ENCODE data around the gene ISCU. TPM values are rescaled to one million over a fixed set of nuclear protein-coding genes. Genes with fewer than 3 reads are reported as not detected.

ISCU gene
- total and polyA plus RNA-seq, 2 of the 8 experiments (the other 6 are each of a cell fraction or from before 2014, with no cell fraction given), result 72.1 to 78.1 TPM

GRCh38 chr12:108609537-108610335 lies 47.3 kb downstream of the ISCU start:
- Histone ChIP-seq H3K18ac (ENCODE audit: extremely low read depth, low read length) (no peak overlapping the region), H3K27me3 (replicated peaks in 1 of 4; ENCODE audit: control insufficient read depth in 3 of 4, extremely low read depth in 1 of 4, insufficient read depth in 3 of 4, low read length in 3 of 4) (no peaks in the 10 kb centered on the region), H3K4me1 (replicated peaks in 1 of 4; ENCODE audit: control insufficient read depth in 3 of 4, insufficient read depth in 4 of 4, low read length in 3 of 4) (peaks cover 0 to 14% (median 1%) of the 10 kb centered on the region in 4 experiments; a peak in 4 of 7 replicates), H4K5ac (ENCODE audit: insufficient read length, low read depth, low read length) (peak overlapping the region; percentile 26), H4K20me1 (replicated peaks in 1 of 2; ENCODE audit: control insufficient read depth in 1 of 2, insufficient read depth in 2 of 2, low read length in 2 of 2) (no peaks in the 10 kb centered on the region), H3K56ac (replicated peaks; ENCODE audit: insufficient read length, low read depth, low read length) (no peak overlapping the region), H2BK15ac (ENCODE audit: low read length) (no peak overlapping the region), H3K23ac (ENCODE audit: insufficient read length) (no peak overlapping the region), H3K14ac (ENCODE audit: insufficient read length) (no peak overlapping the region), H4K8ac (ENCODE audit: extremely low read depth, insufficient read depth, low read length) (0 out of 2 replicates have a peak overlapping the region, but pooled peaks have one; percentile 42), H3K9ac (replicated peaks in 1 of 4; ENCODE audit: extremely low read depth in 1 of 4, low read depth in 3 of 4, low read length in 3 of 4) (no peak overlapping the region), H2BK12ac (ENCODE audit: low read depth, low read length) (peak overlapping the region; percentile 44; the same call in 1 of the 2 replicates), H3K4me3 (ENCODE audit: extremely low read depth in 1 of 4, insufficient read depth in 2 of 4, low read depth in 3 of 4, low read length in 4 of 4) (no peak overlapping the region), H2BK20ac (ENCODE audit: low read length) (no peak overlapping the region), H2AK5ac (ENCODE audit: low read depth, low read length) (no peak overlapping the region; the same call in 1 of the 2 replicates), H3K27ac (ENCODE audit: low read depth, low read length) (no peak overlapping the region), H2BK5ac (ENCODE audit: low read depth, low read length) (no peak overlapping the region; the same call in 1 of the 2 replicates), H2AFZ (ENCODE audit: low read length) (0 out of 2 replicates have a peak overlapping the region, but pooled peaks have one; percentile 60), H3K9me3 (ENCODE audit: insufficient read depth in 2 of 2, low read depth in 1 of 2, low read length in 1 of 2) (no peaks in the 10 kb centered on the region), H3K23me2 (ENCODE audit: low read depth, low read length) (peaks cover 9% of the 10 kb centered on the region; the same call in 1 of the 2 replicates), H4K91ac (replicated peaks; ENCODE audit: insufficient read length, low read length) (peak overlapping the region; percentile 61), H3K79me2 (ENCODE audit: control insufficient read depth in 1 of 2, insufficient read depth in 2 of 2, low read length in 2 of 2) (no peaks in the 10 kb centered on the region), H3K79me1 (ENCODE audit: low read depth, low read length) (no peaks in the 10 kb centered on the region), H3K4me2 (ENCODE audit: insufficient read depth in 1 of 2, low read depth in 2 of 2, low read length in 2 of 2) (no peak overlapping the region), H3K36me3 (ENCODE audit: control insufficient read depth in 2 of 4, insufficient read depth in 4 of 4, low read length in 3 of 4) (no peaks in the 10 kb centered on the region), H3K4ac (replicated peaks; ENCODE audit: insufficient read length, low read depth, low read length) (no peak overlapping the region), H2BK120ac (replicated peaks; ENCODE audit: low read depth, low read length) (no peak overlapping the region)
- CTCF ChIA-PET (ENCODE audit: partially characterized antibody), result interaction anchor here (0.7 to 22.5 kb wide), 7 partner anchors 8 to 54 kb away, joined by 3 to 523 read pairs (median 6); partner anchors contain the start of genes ISCU, SART3, SELPLG and TMEM119
- WGBS, 2 experiments (ENCODE audit: extremely low coverage in 1 of 2, insufficient coverage in 1 of 2, insufficient read length in 1 of 2, insufficient replicate concordance in 2 of 2, low coverage in 1 of 2, low lambda C conversion rate in 2 of 2, missing lambda C conversion rate in 1 of 2), result 80% methylated on average over 21 of the region's 21 CpGs; no CpG with 5 or more reads in 1 of the 2 experiments
- FAIRE-seq (no peak), DNase-seq (ENCODE audit: low read depth in 1 of 2, low spot score in 2 of 2) (no peak)
- no peak for TF ChIP-seq CEBPB (IDR thresholded peaks at IDR 0.05; ENCODE audit: low read depth, low read length)
- TF ChIP-seq RBBP5 (IDR thresholded peaks at IDR 0.05; ENCODE audit: borderline replicate concordance, low read depth, low read length), result no peak
- TF ChIP-seq SP4 (IDR thresholded peaks at IDR 0.05; ENCODE audit: low read length), result no peak
- TF ChIP-seq RNF2 (IDR thresholded peaks at IDR 0.05; ENCODE audit: borderline replicate concordance, low read depth, low read length, missing control alignments, poor library complexity, severe bottlenecking), result no peak
- no peak for TF ChIP-seq ZNF274 (IDR thresholded peaks at IDR 0.05; ENCODE audit: borderline replicate concordance, extremely low read depth, low read length)
- TF ChIP-seq CBX8 (IDR thresholded peaks at IDR 0.05; ENCODE audit: borderline replicate concordance, low read depth, low read length), result no peak
- POLR2A ChIA-PET (ENCODE audit: partially characterized antibody), result interaction anchor here (1.4 to 2.0 kb wide), 5 partner anchors 9 to 48 kb away, joined by 3 to 6 read pairs (median 4); partner anchors contain the start of genes SART3 and TMEM119

All from H1 (cell line).